NCI-H2196 treated with DMSO at 0.1 percent for 48 hours (cell line): ENCODE data around the gene IL18BP.

Experiments
- DNase-seq: peaks from one replicate; lab custom pipeline; 2025; ENCODE audit not compliant: unreplicated experiment; lab: John Stamatoyannopoulos, UW

Gene IL18BP

GRCh38 chr11:71996517-71996916, 2.2 kb upstream of the IL18BP start:
- no peak for DNase-seq

- no peak for DNase-seq
These were observed 1.8 kb upstream of the IL18BP start for GRCh38 chr11:71996946-71997345.

- DNase-seq, result no peak
These were observed 1.1 kb upstream of the IL18BP start for GRCh38 chr11:71997594-71997993.

- DNase-seq, result no peak
These were observed 648 bp upstream of the IL18BP start for GRCh38 chr11:71998061-71998460.

GRCh38 chr11:71999362-71999761, 653 bp downstream of the IL18BP start:
- DNase-seq, result no peak

GRCh38 chr11:71999798-72000197, 1.1 kb downstream of the IL18BP start:
- no peak for DNase-seq

- DNase-seq, result no peak
These were observed 1.6 kb downstream of the IL18BP start for GRCh38 chr11:72000202-72000867.

- no peak for DNase-seq
These were observed 2.6 kb downstream of the IL18BP start for GRCh38 chr11:72001285-72001684.

- no peak for DNase-seq
These were observed 3.3 kb downstream of the IL18BP start for GRCh38 chr11:72001834-72002591.

- DNase-seq, result no peak
These were observed 4.4 kb downstream of the IL18BP start for GRCh38 chr11:72002841-72003775.

- DNase-seq, result no peak
These were observed 5.1 kb downstream of the IL18BP start for GRCh38 chr11:72003776-72004171.

GRCh38 chr11:72004515-72005346, 6.0 kb downstream of the IL18BP start:
- peak; percentile 48 for DNase-seq

- peak; percentile 48 for DNase-seq
These were observed 6.9 kb downstream of the IL18BP start for GRCh38 chr11:72005347-72006260.

GRCh38 chr11:72006309-72007088, 7.8 kb downstream of the IL18BP start:
- no peak for DNase-seq

- DNase-seq, result no peak
These were observed 8.4 kb downstream of the IL18BP start for GRCh38 chr11:72007089-72007476.

GRCh38 chr11:72007587-72007986, 8.9 kb downstream of the IL18BP start:
- no peak for DNase-seq

- DNase-seq, result no peak
These were observed 10.0 kb downstream of the IL18BP start for GRCh38 chr11:72008728-72009127.

- DNase-seq, result no peak
These were observed 10.4 kb downstream of the IL18BP start for GRCh38 chr11:72009156-72009555.
